Stimulated activated CD4-positive, alpha-beta T cell treated with anti-CD3 and anti-CD28 coated beads, Interleukin-4, amount 100 ng/mL, for 24 hours (primary cell): ENCODE results near the gene GOLGA6D.
A peak's percentile ranks its signal among the peaks of the same experiment; 100 is the strongest.
"Not testable (repeated sequence)": the region's sequence is repeated elsewhere in the genome, so short reads cannot be mapped to it uniquely, and the experiment has no call there.

Experiments used
- DNase-seq: peaks from one replicate; pipeline ENCODE4 v3.0.0-alpha.2; 2020

Gene GOLGA6D

DNA sequence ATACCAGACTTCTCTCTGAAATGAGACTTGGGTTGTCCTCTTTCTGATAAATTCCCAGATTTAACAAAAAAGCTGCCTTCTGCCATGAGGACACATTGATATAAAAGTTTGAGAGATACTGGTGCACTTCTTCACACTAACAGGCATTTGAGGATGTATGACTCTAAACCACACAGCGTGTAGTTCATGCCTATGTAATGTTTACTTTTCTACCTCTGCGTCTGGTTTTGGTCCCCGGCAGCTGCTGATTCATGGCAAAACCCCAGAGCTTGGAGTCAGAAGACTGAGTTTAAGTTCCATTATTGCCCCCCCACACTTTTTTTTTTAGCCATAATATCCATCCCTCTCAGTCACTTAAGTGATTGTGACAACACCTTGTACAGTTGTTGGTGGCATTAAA is 1.5 kb downstream of the GOLGA6D start:
- DNase-seq: not testable (repeated sequence)

DNA sequence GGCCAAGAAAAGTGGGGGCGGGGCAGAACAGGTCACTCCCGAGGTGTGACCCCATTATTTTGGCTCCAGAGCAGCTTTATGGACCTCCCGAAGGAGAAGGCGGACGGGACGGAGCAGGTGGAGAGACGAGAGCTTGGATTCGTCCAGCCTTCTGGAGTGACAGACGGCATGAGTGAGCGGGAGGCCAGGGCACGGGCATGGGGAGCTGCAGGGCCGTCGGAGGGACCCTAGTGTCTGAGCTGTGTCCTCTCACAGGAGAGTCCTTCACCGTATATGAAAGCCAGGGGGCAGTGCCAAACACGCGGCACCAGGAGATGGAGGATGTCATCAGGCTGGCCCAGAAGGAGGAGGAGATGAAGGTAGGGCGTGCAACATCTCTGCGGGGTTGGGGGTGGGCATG is 11.0 kb downstream of the GOLGA6D start:
- not testable (repeated sequence) for DNase-seq

DNA sequence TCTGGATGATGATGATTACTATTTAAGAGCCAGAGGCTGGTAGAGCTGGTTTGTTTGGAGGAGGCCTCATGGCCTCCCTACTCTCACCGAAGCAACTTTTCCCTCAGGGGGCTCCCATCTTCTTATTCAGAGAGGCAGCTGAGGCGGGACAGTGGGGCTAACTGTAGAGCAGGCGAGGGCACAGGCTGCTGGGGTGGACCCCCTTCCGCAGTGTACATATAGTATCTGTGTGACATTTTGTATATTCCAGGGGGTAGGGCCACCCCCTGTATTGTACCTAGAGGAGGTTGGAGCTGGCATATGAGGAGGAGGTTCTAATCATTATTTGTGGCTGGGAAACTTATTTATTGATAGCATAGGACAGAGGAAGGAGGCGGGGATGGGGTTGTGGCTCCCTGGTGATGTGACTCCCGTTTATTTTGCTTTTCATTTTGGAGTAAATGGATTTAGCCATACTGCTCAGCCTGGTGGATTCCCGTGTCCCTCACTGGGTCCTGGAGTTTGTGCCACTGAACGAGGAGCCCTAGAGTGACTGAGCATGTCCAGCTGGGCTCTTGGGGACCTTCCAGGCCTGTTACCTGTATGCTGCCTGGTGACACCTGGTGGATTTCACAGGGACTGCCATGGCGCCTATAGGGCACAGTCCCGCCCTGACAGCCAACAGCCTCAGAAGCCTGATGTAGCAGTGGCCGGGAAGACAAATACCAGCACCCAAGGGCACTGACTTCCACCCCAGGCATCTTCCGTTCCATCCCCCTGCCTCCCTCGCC is 16.1 kb downstream of the GOLGA6D start:
- not testable (repeated sequence) for DNase-seq

DNA sequence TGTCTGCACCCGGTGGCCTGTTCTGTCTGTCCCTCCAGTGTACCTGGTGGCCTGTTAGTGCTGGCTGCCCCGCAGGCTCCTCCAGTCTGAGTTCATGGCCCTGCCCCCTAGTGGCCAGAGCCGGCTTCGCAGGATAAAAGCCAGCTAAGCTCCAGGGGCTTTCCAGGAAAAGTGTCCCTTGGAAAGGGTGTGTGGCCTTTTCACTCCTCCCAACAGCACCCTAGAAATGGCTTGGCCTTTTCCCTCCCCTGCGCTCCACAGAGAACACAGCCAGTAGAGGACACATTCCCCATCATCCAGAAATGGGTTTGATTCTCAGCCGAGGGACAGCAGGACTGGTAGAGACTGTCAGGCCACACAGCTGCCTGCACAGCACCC is 16.7 kb downstream of the GOLGA6D start:
- DNase-seq: peak; percentile 65

DNA sequence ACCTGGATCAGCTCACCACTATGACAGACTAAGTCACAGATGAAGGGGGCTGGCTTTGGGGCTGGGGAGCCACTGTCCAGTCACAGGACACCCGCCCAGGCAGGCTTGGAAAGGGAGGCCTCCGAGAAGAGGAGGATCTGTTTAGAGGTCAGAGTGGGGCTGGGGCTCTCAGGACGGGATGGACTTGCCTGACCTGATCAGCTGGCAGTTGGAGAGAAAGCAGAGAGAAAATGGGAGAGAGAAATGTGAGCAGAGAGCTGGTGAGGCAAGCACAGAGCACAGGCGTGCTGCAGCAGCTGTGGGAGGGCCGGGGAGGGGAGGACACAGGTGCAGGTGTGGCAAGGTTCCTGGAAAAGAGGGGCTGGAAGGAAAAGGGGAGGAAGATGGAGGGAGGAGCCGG is 17.4 kb downstream of the GOLGA6D start:
- not testable (repeated sequence) for DNase-seq

DNA sequence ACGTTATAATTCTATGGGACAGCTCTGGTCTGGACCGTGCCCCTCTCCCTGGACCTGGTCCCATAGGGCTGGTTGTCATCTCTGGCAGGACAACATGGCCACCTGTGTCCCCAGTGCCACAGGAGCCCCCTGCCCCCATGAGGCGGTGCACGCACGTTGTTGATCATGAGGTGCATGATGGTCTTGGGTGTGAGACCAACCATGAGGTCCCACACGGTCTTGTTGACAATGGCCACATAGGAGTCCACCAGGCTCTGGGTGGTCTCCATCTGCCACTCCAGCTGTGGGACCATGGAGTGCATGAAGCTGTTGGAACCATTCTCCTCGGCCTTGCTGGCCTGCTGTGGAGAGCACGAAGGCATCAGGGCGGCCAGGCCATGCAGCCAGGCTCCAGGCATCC is 19.7 kb downstream of the GOLGA6D start:
- DNase-seq: no peak

DNA sequence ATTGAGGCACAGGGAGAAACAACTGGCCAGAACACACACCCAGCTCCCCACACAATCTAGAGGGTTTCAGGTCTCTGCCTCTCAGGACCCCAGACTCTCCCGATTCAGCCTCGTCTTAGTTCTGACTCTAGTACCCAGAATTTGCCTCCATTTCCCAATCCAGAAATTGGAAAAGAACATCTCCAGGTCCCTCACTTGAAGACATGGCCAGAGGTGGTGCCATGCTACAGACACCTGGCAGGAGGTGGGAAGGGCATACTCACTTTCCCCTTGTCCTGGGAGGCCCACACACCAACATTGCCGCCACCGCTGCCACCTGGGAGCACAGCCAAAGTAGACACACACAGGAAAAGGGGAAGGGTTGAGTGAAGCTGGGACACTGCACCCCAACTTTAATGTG is 20.1 kb downstream of the GOLGA6D start:
- DNase-seq: not testable (repeated sequence)

DNA sequence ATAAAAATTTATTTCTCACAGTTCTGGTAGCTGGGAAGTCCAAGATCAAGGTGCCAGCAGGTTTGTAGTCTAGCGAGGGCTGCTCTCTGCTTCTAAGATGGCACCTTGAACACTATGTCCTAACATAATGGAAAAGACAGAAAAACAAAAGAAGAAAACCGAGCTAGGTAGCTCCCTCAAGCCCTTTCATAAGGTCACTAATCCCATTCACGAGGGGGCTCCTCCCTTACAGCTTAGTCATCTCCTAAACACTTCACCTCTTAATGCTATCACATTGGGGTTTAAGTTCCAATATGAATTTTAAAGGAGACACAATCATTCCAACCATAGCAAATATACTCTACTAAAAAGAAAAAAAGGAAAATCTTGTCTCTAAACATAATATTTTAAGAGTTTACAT is 23.6 kb downstream of the GOLGA6D start:
- no peak for DNase-seq

DNA sequence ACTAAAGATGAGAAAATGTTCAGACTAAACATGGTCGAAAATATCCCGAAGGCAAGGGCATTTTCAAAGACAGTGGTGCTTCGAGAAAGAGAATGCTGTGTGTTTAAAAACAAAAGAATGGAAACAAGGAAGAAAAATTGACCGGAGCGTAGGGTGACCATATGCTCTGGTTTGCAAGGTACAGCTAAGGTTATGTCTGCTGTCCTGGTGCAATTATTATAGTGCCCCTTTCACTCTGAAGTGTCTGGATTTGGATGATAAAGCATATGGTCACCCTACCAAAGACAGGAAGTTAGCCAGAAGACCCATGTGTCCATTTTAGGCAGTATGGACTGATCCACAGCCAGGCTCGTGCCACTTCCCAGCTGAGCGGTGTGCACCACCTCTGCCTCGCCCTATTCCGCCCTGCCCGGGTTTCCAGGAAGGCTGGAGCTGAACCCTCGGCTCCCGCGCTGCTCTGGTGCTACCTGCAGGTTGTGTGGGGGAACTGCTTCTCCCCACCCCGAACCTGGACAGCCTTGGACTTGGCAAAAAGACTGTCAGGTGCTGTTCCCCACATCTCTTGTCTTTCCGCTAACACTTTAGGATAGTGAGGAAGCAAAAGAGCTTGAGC is 25.2 kb downstream of the GOLGA6D start:
- no peak for DNase-seq

DNA sequence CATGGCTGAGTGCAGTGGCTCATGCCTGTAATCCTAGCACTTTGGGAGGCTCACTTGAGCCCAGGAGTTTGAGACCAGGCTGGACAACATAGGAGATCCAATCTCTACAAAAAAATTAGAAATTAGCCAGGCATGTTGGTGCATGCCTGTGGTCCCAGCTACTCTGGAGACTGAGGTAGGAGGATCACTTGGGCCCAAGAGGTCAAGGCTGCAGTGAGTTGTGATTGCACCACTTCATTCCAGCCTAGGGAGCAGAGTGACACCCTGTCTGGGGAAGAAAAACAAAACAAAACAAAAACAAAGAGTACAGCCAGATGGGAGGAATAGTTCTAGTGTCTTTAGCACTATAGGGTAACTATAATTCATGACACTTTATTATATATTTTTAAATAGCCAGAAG is 27.1 kb downstream of the GOLGA6D start:
- no peak for DNase-seq

DNA sequence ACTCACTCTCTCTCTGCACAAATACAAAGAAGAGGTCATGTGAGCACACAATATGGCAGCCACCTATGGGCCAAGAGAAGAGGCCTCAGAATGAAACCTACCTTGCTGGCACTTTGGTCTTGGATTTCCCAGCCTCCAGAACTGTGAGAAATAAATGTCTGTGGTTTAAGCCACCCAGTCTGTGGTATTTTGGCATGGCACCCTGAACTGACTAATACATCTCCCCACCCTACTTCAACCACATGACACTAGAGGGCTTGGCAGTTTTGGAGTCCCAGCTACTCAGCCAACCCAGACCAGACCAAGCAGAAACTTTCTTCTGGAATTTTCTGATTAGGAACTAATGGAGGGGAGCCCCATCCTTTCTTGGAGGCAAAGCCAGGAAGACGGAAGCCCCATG is 29.9 kb downstream of the GOLGA6D start:
- not testable (repeated sequence) for DNase-seq

DNA sequence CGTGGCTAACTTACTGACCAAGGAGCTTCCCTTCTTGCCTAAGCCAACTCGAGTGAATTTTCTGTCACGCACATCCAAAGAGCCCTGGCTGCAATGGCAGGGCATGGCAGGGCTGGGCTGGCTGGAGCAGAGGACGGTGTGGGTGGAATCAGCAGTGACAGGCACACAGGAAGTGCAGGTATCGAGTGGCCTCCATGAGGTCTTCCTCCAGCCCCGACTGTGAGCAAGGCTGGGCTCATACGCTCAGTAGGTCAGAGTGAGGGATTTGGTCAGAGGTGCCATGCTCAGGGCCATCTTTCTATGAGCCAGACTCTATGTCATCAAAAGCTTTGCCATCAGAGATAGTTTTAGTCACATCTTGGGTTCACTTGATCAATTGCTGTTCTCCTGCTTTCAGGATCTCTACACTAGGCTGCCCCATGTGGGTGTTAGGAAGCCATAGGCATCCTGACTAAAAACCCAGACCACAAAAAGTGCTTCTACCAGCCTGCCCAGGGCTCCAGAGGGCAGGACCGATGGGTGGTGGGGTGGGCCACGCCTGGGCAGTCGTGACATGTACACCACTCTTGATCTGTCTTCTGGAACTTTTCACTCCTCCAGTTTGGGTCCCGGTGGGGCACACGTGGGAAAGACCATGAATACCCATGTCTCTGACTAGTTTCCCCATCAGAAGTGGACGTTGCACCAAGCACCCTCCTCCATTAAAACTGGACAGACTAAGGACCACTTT is 30.6 kb downstream of the GOLGA6D start:
- DNase-seq: no peak

DNA sequence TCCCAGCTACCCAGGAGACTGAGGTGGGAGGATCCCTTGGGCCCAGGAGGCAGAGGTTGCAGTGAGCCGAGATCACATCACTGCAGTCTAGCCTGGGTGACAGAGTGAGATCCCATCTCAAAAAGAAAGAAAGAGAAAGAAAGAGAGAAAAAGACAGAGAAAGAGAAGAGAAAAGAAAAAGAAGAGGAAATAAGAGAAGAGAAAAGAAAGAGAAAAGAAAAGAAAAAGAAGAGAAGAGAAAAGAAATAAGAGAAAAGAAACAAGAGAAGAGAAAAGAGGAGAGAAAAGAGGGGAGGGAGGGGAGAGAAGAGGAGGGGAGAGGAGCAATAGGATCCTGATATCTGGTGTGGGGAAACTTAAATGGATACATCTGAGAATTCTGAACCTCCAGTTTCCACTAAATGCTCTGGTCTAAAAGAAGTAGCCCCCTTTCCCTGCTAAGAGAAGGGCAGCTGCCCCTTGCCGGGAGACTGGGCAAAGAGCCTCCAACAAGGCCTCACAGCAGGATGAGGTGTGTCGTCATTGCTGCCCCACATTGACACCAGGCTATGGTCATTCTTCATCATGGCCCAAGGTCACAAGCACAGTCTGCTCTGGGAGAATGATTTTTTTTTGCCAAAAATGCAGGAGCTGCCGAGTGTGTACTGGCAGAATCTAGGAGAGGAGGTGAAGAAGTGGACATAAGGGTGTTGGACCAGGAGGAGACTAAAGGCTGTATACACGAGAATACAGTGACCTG is 32.1 kb downstream of the GOLGA6D start:
- no peak for DNase-seq

DNA sequence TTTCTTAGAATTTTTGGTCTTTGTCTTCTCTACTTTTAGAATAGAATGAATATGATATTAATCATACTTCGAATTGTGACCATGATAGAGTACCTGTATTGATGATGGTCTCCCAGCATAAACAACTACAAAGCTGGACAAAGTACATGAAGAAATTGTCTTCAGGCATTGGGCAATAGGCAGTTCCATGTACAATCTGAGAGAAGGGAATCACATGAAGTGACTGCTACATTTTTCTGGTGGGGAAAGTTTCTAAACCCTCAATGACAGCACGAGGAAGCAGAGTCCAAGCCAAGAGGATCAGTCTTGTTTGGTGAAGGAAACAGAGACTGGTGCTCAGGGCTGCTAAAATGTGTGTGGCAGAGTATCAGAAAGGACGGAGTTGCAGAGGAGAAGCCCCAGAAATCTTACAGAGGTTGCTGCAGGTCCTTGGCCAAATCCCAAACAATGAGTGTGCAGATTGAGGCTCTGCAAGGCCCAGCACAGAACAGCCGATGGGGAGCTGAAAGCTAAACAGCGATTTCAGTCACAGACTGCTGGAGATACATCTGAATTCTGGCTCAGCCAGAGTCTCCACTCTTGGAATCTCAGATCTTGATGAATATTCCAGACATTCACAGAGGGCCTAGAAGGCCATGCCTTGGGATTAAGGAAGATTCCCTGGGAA is 36.7 kb downstream of the GOLGA6D start:
- not testable (repeated sequence) for DNase-seq

DNA sequence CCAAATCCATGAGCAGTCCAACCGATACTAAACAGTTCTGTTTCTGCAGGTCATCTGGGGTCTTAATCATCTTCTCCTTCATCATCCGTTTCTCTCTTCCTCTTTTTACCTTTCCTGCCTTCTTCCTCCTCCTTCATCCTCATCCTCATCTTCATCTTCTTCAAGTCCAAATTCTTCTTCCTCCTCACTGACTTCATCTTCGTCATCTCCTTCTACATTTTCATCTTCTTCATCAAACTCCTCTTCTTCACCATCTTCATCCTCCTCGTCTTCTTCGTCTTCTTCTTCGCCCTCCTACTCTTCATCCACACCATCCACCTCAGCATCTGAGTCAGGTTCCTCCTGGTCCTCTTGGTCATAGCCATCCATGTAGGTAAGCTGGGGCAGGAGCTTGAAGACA is 39.1 kb downstream of the GOLGA6D start:
- DNase-seq: no peak

DNA sequence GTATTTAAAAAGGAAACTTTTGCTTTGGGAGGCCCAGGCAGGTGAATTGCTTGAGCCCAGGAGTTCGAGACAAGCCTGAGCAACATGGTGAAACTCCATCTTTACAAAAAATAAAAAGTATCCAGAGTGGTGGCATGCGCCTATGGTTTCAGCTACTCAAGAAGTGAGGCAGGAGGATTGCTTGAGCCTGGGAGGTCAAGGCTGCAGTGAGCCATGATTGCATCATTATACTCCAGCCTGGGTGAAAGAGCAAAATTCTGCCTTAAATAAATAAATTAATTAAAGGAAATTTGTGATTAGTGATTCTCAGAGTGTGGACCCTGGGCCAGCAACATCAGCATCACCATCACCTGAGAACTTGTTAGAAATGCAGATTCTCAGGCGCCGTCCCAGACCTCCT is 43.3 kb downstream of the GOLGA6D start:
- no peak for DNase-seq

DNA sequence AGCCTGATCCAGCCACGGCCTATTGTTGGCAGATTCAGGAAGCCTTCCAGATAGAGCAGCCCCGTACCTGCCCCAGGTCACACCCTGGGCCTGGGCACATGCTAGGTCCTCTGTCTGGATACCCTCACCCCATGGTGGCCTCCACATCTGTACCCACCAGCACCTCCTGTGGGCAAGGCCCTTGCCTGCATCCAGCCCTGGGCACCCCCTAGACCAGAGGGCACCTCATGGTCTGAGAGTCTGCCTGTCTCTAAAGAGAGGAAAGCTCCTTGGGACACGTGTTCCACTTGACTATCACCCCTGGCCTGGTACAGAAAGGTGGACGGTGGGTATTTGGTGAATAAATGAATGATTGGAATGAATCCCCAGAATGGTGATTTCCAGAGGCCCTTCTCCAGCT is 44.4 kb downstream of the GOLGA6D start:
- DNase-seq: no peak

DNA sequence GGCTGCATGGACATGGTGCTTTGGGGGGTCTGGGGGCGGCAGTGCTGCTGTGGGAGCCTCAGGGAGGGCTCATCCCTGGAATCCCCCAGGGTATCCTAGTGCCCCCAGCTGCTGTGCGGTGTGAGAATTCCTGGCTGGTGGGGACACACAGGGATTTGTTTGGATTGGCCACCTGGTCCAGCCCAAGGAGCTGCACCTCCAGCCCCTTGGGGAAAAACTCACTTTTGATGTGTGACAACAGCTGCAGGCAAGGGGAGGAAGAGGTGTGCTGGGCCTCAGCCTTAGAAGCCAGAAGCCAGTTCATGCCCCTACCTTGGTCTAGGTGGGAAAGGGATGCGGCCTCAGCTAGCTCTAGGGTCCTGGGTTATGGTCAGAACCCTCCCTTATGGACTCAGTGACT is 44.9 kb downstream of the GOLGA6D start:
- DNase-seq: no peak

DNA sequence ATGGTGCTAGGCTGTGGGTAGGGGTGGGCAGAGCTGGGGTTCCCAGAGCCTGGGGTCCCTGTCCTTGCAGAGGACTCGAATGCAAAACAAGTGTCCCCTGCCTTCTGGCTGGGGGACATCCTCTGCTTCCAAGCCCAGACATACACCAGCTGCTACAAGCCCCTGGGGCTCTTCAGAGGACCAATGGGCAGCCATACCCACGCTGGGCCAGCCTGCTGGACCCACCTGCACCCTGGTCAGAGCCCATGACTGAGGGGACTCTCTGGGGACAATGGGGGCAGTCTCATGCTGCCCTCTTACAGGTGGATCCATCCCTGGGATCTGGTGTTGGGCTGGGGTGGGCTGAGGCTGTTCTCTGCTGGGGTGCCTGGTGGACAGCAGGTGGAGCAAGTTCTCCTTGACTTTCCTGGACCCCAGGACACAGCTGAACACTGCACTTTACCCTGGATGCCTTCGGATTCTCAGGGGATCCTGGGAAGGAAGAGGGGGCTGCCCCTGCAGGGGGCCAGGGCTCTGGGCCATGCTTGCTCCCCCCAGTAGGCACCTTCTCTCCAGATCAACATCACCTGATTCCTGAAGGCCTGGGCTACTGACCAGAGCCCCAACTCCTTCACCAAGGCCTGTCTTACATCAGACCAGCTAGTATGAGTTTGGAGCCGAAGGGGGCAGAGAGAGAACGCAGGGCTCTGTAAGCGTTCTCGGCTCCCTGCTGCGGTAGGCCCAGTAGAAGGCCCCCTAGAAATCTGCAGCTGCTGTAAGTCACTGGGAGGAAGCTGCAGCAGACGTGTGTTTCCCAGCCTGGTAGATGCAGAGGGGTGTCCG is 46.1 kb downstream of the GOLGA6D start:
- DNase-seq: no peak

DNA sequence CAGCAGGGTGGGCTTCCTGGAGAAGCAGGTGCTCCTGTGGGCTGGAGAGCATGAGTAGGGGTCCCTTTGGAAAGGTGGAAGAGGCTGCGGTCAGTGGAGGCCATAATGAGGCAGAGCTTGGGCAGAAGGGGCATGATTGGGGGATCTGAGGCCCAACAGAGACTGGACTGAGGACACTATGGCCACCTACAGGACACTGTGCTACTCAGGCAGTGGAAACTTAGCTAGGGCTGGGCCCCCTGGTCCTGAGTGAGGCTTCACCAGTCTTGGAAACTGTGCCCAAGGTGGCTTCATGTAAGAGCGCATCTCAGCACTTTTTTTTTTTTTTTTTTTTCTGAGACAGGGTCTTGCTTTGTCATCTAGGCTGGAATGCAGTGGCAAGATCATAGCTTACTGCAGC is 46.9 kb downstream of the GOLGA6D start:
- DNase-seq: no peak

DNA sequence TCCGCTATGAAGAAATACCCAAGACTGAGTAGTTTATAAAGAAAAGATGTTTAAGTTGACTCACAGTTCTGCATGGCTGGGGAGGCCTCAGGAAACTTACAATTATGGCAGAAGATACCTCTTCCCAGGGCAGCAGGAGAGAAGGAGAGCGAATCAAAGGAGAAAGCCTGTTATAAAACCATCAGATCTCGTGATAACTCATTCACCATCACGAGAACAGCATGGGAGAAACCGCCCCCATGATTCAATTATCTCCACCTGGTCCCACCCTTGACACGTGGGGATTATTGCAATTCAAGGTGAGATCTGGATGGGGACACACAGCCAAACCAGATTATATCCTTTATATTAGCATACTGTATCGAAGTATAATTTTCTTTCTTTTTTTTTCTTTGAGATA is 49.5 kb downstream of the GOLGA6D start:
- not testable (repeated sequence) for DNase-seq
